RWPE1 (cell line): Measurements from ENCODE around the gene MOB1A.

Experiments
- CTCF ChIA-PET: fragments of 350-600 bp; sonication (Branson Sonifier 250); formaldehyde crosslinking; extraction: SDS; loops from one replicate; lab custom pipeline; 2021; lab: Yijun Ruan, JAX
- POLR2A ChIA-PET: fragments of 400-600 bp; formaldehyde crosslinking; extraction: SDS; loops from one replicate; lab custom pipeline; 2020; ENCODE audit warnings: antibody characterized with exemption; ENCODE audit not compliant: low non-redundant PET; lab: Yijun Ruan, JAX
- DNase-seq: peaks from one replicate; pipeline ENCODE4 v3.0.0; 2012; ENCODE audit warnings: low spot score
- H3K27ac ChIP-seq: fragments of 450-650 bp; 2 replicates; pipeline ENCODE4 v1.5.1; 2017
- CTCF ChIP-seq: fragments of 450-650 bp; conservative IDR thresholded peaks from 2 replicates; pipeline ENCODE4 v1.5.1; 2017; ENCODE audit warnings: low read depth, mild to moderate bottlenecking

The MOB1A gene

GRCh38 chr2:74105413-74105812 lies 73.3 kb downstream of the MOB1A start:
- POLR2A ChIA-PET, result no interaction called here
- no peak overlapping the region for H3K27ac ChIP-seq
- CTCF ChIA-PET, result interaction anchor here (0.6 kb wide), 1 partner anchor 260 kb away, joined by 3 read pairs; no protein-coding TSS in a partner anchor
- DNase-seq, result no peak
- TF ChIP-seq CTCF, result no peak

GRCh38 chr2:74104839-74105238 lies 73.8 kb downstream of the MOB1A start:
- no peak for DNase-seq
- ChIA-PET CTCF (no interaction called here), POLR2A (no interaction called here)
- H3K27ac ChIP-seq, result no peak overlapping the region
- TF ChIP-seq CTCF, result no peak

GRCh38 chr2:74103763-74104162 lies 74.9 kb downstream of the MOB1A start:
- CTCF ChIA-PET, result interaction anchor here (0.7 to 1.0 kb wide), 2 partner anchors 30 to 102 kb away, joined by 3 read pairs; no protein-coding TSS in a partner anchor

More at GRCh38 chr2:74103763-74104162, 74.9 kb downstream of the MOB1A start:
- POLR2A ChIA-PET, result no interaction called here
- no peak for TF ChIP-seq CTCF
- DNase-seq, result no peak
- H3K27ac ChIP-seq, result no peak overlapping the region
